Psoas muscle (tissue), 8 donors: ENCODE data around the gene CLDN10. TPM values are rescaled to one million over a fixed set of nuclear protein-coding genes. Genes with fewer than 3 reads are reported as not detected.
A peak's percentile ranks its signal among the peaks of the same experiment; 100 is the strongest.

Source experiments
- ATAC-seq, 4 donors: fragments of 200-7000 bp; cut with Tn5 transposase; one replicate each; pipeline ENCODE4 v1.9.1; 2020; ENCODE audit warnings: moderate library complexity in 3 of 4, mild to moderate bottlenecking in 2 of 4
- DNase-seq, 2 donors: peaks; one replicate each; pipeline ENCODE4 v3.0.0-alpha.2; 2020
- H3K27ac ChIP-seq: fragments of 200-600 bp; one replicate; pipeline ENCODE4 v1.8.0; 2022
- H3K27me3 ChIP-seq, 3 donors: fragments of 200-600 bp in 1 of 3; one replicate each; pipeline versions ENCODE4 v1.6.1 to v1.8.0; 2013 to 2022; ENCODE audit warnings: low read length in 2 of 3, mild to moderate bottlenecking in 2 of 3, moderate library complexity in 1 of 3; ENCODE audit not compliant: insufficient read depth in 3 of 3
- H3K36me3 ChIP-seq, 2 donors: fragments of 200-600 bp in 1 of 2; one replicate each; pipeline versions ENCODE4 v1.6.1 to v1.8.0; 2013 to 2022; ENCODE audit warnings: low read depth in 1 of 2, mild to moderate bottlenecking in 1 of 2, moderate library complexity in 1 of 2; ENCODE audit not compliant: insufficient read depth in 1 of 2
- H3K4me1 ChIP-seq: fragments of 200-600 bp; one replicate; pipeline ENCODE4 v1.8.0; 2022
- H3K4me3 ChIP-seq: fragments of 200-600 bp; one replicate; pipeline ENCODE4 v1.8.0; 2022; ENCODE audit warnings: mild to moderate bottlenecking
- H3K9me3 ChIP-seq: fragments of 200-600 bp; one replicate; pipeline ENCODE4 v1.8.0; 2022
- CTCF ChIP-seq: fragments of 200-600 bp; IDR thresholded peaks from one replicate; pipeline ENCODE4 v1.8.0; 2022; ENCODE audit warnings: antibody characterized with exemption
- WGBS, 3 donors: extraction: QIAGEN DNeasy Blood & Tissue Kit; methylation state at CpG; one replicate each; pipeline versions ENCODE4 v1.1.6 to v1.1.7; 2013; 5-methylcytosine and 5-hydroxymethylcytosine counted together
- intact Hi-C, 2 donors: fragments of 100-400 bp; cut with DNase I; formaldehyde crosslinking; loops; one replicate each; pipeline versions ENCODE4 v1.11.0 to v1.14.2; 2022
- polyA plus RNA-seq, 3 donors: library from polyadenylated mRNA; stranded (reverse); fragments of 200-250 nt; gene quantifications; one replicate each; pipeline ENCODE4 v1.2.3, GENCODE V29; 2013
- total RNA-seq, 4 donors: library from RNA; stranded (reverse); fragmentation: NEBNext Ultra II Directional in 2 of 4; extraction: Animal tissue kit (Norgen Biotek cat#: 25700) in 2 of 4; gene quantifications; one replicate each; pipeline versions ENCODE4 v1.2.1 to v1.2.4, GENCODE V29; 2021 to 2023
- donor health status: healthy with polysubstance abuse.
- donor health status: DM: no; HTN: no; CAD: no; lungs with moderate emphysema.
- donor health status: Bipolar disorder and iron deficiency.
- donor health status: healthy.
- donor health status: DM: yes; HTN: yes; CAD: no.
- donor health status: DM: no; HTN: no; CAD: no.
- donor health status: DM: no; HTN: no; CAD: no.
- donor health status: DM: yes; HTN: yes; CAD: no.

CLDN10 gene
- total and polyA plus RNA-seq, 7 donors, result 0.04 to 0.26 (median 0.14) TPM; not detected in 2

- H3K36me3 ChIP-seq, result no peaks in the 10 kb centered on the region
- 80 to 90% (median 89%) methylated on average over 3 of the region's 3 CpGs for WGBS, 3 donors
- no peaks in the 10 kb centered on the region for H3K9me3 ChIP-seq
- ATAC-seq (peak; percentile 90 to 97 (median 92)), DNase-seq (no peak)
- no peaks in the 10 kb centered on the region for H3K27me3 ChIP-seq
- peaks cover 22% of the 10 kb centered on the region for H3K4me1 ChIP-seq
- intact Hi-C loops, result loop anchor here in 1 of 2 donors (5.0 to 10.0 kb wide), 2 partner anchors 140 to 297 kb away; partner anchors contain the start of gene DNAJC3
- no peak overlapping the region for H3K4me3 ChIP-seq
- peak overlapping the region; percentile 17 for H3K27ac ChIP-seq
- no peak for TF ChIP-seq CTCF
Measured at GRCh38 chr13:95535243-95535642, 17.3 kb upstream of the CLDN10 start.

- 14 to 23% (median 18%) methylated on average over 6 of the region's 6 CpGs for WGBS, 3 donors
- peak; percentile 30 for TF ChIP-seq CTCF
- ATAC-seq, result no peak
- Histone ChIP-seq H3K27me3 (no peaks in the 10 kb centered on the region), H3K4me1 (peaks cover 35% of the 10 kb centered on the region), H3K36me3 (no peaks in the 10 kb centered on the region), H3K4me3 (no peak overlapping the region), H3K27ac (no peak overlapping the region), H3K9me3 (no peaks in the 10 kb centered on the region)
- no peak for DNase-seq
- intact Hi-C loops, result loop anchor here in 1 of 2 donors (5.0 to 10.0 kb wide), 2 partner anchors 138 to 296 kb away; partner anchors contain the start of gene DNAJC3
Measured at GRCh38 chr13:95536632-95537241, 15.8 kb upstream of the CLDN10 start.

GRCh38 chr13:95540888-95541287 lies 11.6 kb upstream of the CLDN10 start:
- no peaks in the 10 kb centered on the region for H3K36me3 ChIP-seq
- H3K27me3 ChIP-seq, result no peaks in the 10 kb centered on the region
- DNase-seq (peak; percentile 49 to 80), ATAC-seq (peak; percentile 99 to 100 (median 100))
- 5 to 6% (median 5%) methylated on average over 6 of the region's 6 CpGs for WGBS, 3 donors
- peak overlapping the region; percentile 73 for H3K27ac ChIP-seq
- peaks cover 26% of the 10 kb centered on the region for H3K4me1 ChIP-seq
- intact Hi-C loops, result no loop called here
- H3K4me3 ChIP-seq, result no peak overlapping the region
- no peaks in the 10 kb centered on the region for H3K9me3 ChIP-seq
- TF ChIP-seq CTCF, result no peak

- peak overlapping the region; percentile 73 for H3K27ac ChIP-seq
- peaks cover 21% of the 10 kb centered on the region for H3K4me1 ChIP-seq
- no peak overlapping the region for H3K4me3 ChIP-seq
- no peaks in the 10 kb centered on the region for H3K36me3 ChIP-seq
- whole genome bisulfite sequencing, 3 donors, result 56 to 64% (median 64%) methylated on average over 2 of the region's 2 CpGs
- H3K9me3 ChIP-seq, result no peaks in the 10 kb centered on the region
- ATAC-seq, result peak in 1 of 4 donors; percentile 35
- intact Hi-C loops, result no loop called here
- H3K27me3 ChIP-seq, result no peaks in the 10 kb centered on the region
- no peak for TF ChIP-seq CTCF
- DNase-seq, result no peak
Measured at GRCh38 chr13:95541308-95541707, 11.2 kb upstream of the CLDN10 start.
